GM12878 (cell line): Measurements from ENCODE around the gene BIN1. TPM values are rescaled to one million over a fixed set of nuclear protein-coding genes. Genes with fewer than 3 reads are reported as not detected.

Experiments used
- ATAC-seq: fragments of 200-7000 bp; cut with Tn5 transposase; 3 replicates; pipeline ENCODE4 v1.9.1; 2020; ENCODE audit warnings: mild to moderate bottlenecking, moderate library complexity
- BruUV-seq: library from RNA; stranded (reverse); fragments of 400-500 nt; replicated peaks from 2 replicates; lab custom pipeline; 2021; lab: Mats Ljungman, UMichigan
- CTCF ChIA-PET: fragments of 300-600 bp; sonication (Branson Sonifier 250); formaldehyde crosslinking; extraction: SDS; loops from one replicate; lab custom pipeline; 2021; ENCODE audit warnings: inconsistent platforms; lab: Yijun Ruan, JAX
- POLR2A ChIA-PET: fragments of 350-600 bp; formaldehyde crosslinking; extraction: SDS; loops from one replicate; lab custom pipeline; 2021; ENCODE audit warnings: inconsistent platforms; lab: Charles Lee
- RAD21 ChIA-PET: fragments of 300-600 bp; sonication (Branson Sonifier 250); formaldehyde crosslinking; loops from one replicate; lab custom pipeline; 2023; ENCODE audit warnings: antibody characterized with exemption; ENCODE audit not compliant: unreplicated experiment; lab: Charles Lee
- SMC1A ChIA-PET: fragments of 300-600 bp; sonication (Branson Sonifier 250); formaldehyde crosslinking; loops from one replicate; lab custom pipeline; 2023; ENCODE audit not compliant: unreplicated experiment, uncharacterized antibody; lab: Charles Lee
- DNase-seq: peaks from one replicate; pipeline ENCODE4 v3.0.0-alpha.2; 2011; ENCODE audit warnings: low read depth, low spot score
- FAIRE-seq: peaks from 3 replicates; lab custom pipeline; 2011; peaks lifted over from hg19 to GRCh38; lab: Jason Lieb, UNC
- H2AFZ ChIP-seq: 2 replicates; pipeline ENCODE4 v1.6.0; 2011; ENCODE audit warnings: low read depth, low read length, control low read depth; ENCODE audit not compliant: control insufficient read depth
- H3K27ac ChIP-seq: 2 replicates; pipeline ENCODE4 v1.5.1; 2011; ENCODE audit warnings: control low read depth; ENCODE audit not compliant: control insufficient read depth, insufficient read depth
- H3K27me3 ChIP-seq, 2 experiments: replicated peaks in 1 of 2; 2 replicates each; pipeline versions ENCODE4 v1.6.0 to v1.6.1; 2011; ENCODE audit warnings: low read length in 1 of 2; ENCODE audit not compliant: control insufficient read depth in 2 of 2, insufficient read depth in 2 of 2
- H3K36me3 ChIP-seq, 2 experiments: 2 replicates each; pipeline ENCODE4 v1.5.1; 2011; ENCODE audit warnings: low read length in 1 of 2; ENCODE audit not compliant: control insufficient read depth in 2 of 2, insufficient read depth in 2 of 2
- H3K4me1 ChIP-seq: 2 replicates; pipeline ENCODE4 v1.6.1; 2011; ENCODE audit warnings: mild to moderate bottlenecking, low read length, moderate library complexity, mixed read lengths; ENCODE audit not compliant: control insufficient read depth, insufficient read depth
- H3K4me2 ChIP-seq: 2 replicates; pipeline ENCODE4 v1.6.0; 2011; ENCODE audit warnings: control low read depth; ENCODE audit not compliant: control insufficient read depth, insufficient read depth
- H3K4me3 ChIP-seq: fragments of 200-600 bp; sonication (generic); 2 replicates; pipeline ENCODE4 v1.5.1; 2016
- H3K79me2 ChIP-seq: 2 replicates; pipeline ENCODE4 v1.6.0; 2011; ENCODE audit warnings: low read length; ENCODE audit not compliant: control insufficient read depth, insufficient read depth
- H3K9ac ChIP-seq: 2 replicates; pipeline ENCODE4 v1.8.0; 2011; ENCODE audit warnings: low read length, control low read depth, mixed read lengths; ENCODE audit not compliant: control insufficient read depth, insufficient read depth
- H3K9me3 ChIP-seq: replicated peaks from 3 replicates; pipeline ENCODE4 v1.5.1; 2011; ENCODE audit warnings: mild to moderate bottlenecking, low read length; ENCODE audit not compliant: control insufficient read depth, insufficient read depth
- H4K20me1 ChIP-seq: 2 replicates; pipeline ENCODE4 v1.6.0; 2011; ENCODE audit not compliant: control insufficient read depth, insufficient read depth
- BCL3 ChIP-seq: IDR thresholded peaks from 2 replicates; pipeline ENCODE4 v1.6.1; 2011; ENCODE audit warnings: borderline replicate concordance, low read depth, mild to moderate bottlenecking, moderate library complexity, low read length; ENCODE audit not compliant: insufficient read depth, poor library complexity, severe bottlenecking
- EZH2 ChIP-seq: IDR thresholded peaks from 2 replicates; pipeline ENCODE4 v1.6.1; 2012; ENCODE audit warnings: low read depth, mild to moderate bottlenecking, control low read depth, inconsistent platforms, low read length, borderline replicate concordance; ENCODE audit not compliant: control insufficient read depth
- KDM1A ChIP-seq: fragments of 200-600 bp; sonication (generic); IDR thresholded peaks from 2 replicates; pipeline ENCODE4 v1.6.1; 2016; ENCODE audit warnings: borderline replicate concordance
- KLF5 ChIP-seq: fragments of 450-650 bp; IDR thresholded peaks from 2 replicates; pipeline ENCODE4 v1.6.1; 2014; ENCODE audit warnings: mild to moderate bottlenecking; ENCODE audit not compliant: partially characterized antibody
- PKNOX1 ChIP-seq: fragments of 450-650 bp; IDR thresholded peaks from 2 replicates; pipeline ENCODE4 v1.6.1; 2016; ENCODE audit warnings: mild to moderate bottlenecking
- POU2F2 ChIP-seq: IDR thresholded peaks from 3 replicates; pipeline ENCODE4 v1.6.1; 2011; ENCODE audit warnings: low read depth, mild to moderate bottlenecking, low read length, borderline replicate concordance
- RB1 ChIP-seq: fragments of 450-650 bp; formaldehyde crosslinking; IDR thresholded peaks from 2 replicates; pipeline ENCODE4 v1.6.1; 2017; ENCODE audit warnings: mild to moderate bottlenecking, borderline replicate concordance
- TAF1 ChIP-seq: IDR thresholded peaks from 2 replicates; pipeline ENCODE4 v1.6.1; 2011; ENCODE audit warnings: mild to moderate bottlenecking, low read depth, low read length, borderline replicate concordance
- TCF7 ChIP-seq: IDR thresholded peaks from 2 replicates; pipeline ENCODE4 v1.6.1; 2014; ENCODE audit warnings: antibody characterized with exemption, borderline replicate concordance
- ZNF207 ChIP-seq: fragments of 450-650 bp; IDR thresholded peaks from 2 replicates; pipeline ENCODE4 v1.6.1; 2014; ENCODE audit warnings: antibody characterized with exemption, mild to moderate bottlenecking, borderline replicate concordance
- ZNF622 ChIP-seq: fragments of 450-650 bp; IDR thresholded peaks from 2 replicates; pipeline ENCODE4 v1.6.1; 2017; ENCODE audit warnings: mild to moderate bottlenecking, inconsistent platforms
- WGBS: methylation state at CpG from one replicate; pipeline ENCODE4 v1.1.6; 2016; ENCODE audit warnings: low lambda C conversion rate; ENCODE audit not compliant: insufficient replicate concordance, insufficient coverage; ENCODE audit errors: missing lambda C conversion rate; 5-methylcytosine and 5-hydroxymethylcytosine counted together
- in situ Hi-C: fragments of 300-500 bp; cut with MboI; formaldehyde crosslinking; loops from 9 replicates; pipeline ENCODE4 v1.14.3; 2018; ENCODE audit warnings: mixed read lengths
- intact Hi-C: fragments of 100-400 bp; cut with micrococcal nuclease; formaldehyde crosslinking; loops from one replicate; pipeline ENCODE4 v1.14.2; 2022; ENCODE audit not compliant: unreplicated experiment
- polyA plus RNA-seq, 11 experiments: library from polyadenylated mRNA; depleted of rRNA in 4 of 11; unstranded in 6 of 11; stranded (reverse) in 5 of 11; fragments of >200 nt; fragmentation: Nextera tagmentation in 4 of 11; fragmentation: Illumina TruSeq in 1 of 11; extraction: Ambion mirVana in 4 of 11; extraction: Trizol in 1 of 11; gene quantifications; 1 replicate in 1 of 11; 2 replicates in 10 of 11; pipeline versions ENCODE4 v1.2.1 to v1.2.3, GENCODE V29; 2011 to 2016; ENCODE audit warnings: inconsistent platforms in 2 of 11, missing spikeins in 2 of 11, low read depth in 1 of 11
- total RNA-seq, 4 experiments: library from RNA; depleted of rRNA in 3 of 4; stranded (reverse); fragments of >200 nt in 3 of 4; fragmentation: Illumina TruSeq in 1 of 4; extraction: Trizol in 1 of 4; gene quantifications; 2 replicates each; pipeline versions ENCODE4 v1.2.1 to v1.2.3, GENCODE V29; 2013 to 2021
- TF ChIP-seq, protein P1 (sequence below): fragments of 150-350 bp; IDR thresholded peaks from 2 replicates; pipeline ENCODE4 v1.6.1; 2016; ENCODE audit warnings: low read depth, low read length
- TF ChIP-seq, protein P2 (sequence below): fragments of 450-650 bp; formaldehyde crosslinking; IDR thresholded peaks from 2 replicates; pipeline ENCODE4 v1.4.0; 2022; ENCODE audit warnings: mild to moderate bottlenecking, moderate library complexity

The BIN1 gene
- total and polyA plus RNA-seq, 10 of the 15 experiments (the other 5 are each of a cell fraction or from before 2014, with no cell fraction given): 0.32 to 21.3 (median 11.2) TPM

- TF ChIP-seq ZNF622 (no peak), TCF7 (no peak)
- TF ChIP-seq, protein P1, sequence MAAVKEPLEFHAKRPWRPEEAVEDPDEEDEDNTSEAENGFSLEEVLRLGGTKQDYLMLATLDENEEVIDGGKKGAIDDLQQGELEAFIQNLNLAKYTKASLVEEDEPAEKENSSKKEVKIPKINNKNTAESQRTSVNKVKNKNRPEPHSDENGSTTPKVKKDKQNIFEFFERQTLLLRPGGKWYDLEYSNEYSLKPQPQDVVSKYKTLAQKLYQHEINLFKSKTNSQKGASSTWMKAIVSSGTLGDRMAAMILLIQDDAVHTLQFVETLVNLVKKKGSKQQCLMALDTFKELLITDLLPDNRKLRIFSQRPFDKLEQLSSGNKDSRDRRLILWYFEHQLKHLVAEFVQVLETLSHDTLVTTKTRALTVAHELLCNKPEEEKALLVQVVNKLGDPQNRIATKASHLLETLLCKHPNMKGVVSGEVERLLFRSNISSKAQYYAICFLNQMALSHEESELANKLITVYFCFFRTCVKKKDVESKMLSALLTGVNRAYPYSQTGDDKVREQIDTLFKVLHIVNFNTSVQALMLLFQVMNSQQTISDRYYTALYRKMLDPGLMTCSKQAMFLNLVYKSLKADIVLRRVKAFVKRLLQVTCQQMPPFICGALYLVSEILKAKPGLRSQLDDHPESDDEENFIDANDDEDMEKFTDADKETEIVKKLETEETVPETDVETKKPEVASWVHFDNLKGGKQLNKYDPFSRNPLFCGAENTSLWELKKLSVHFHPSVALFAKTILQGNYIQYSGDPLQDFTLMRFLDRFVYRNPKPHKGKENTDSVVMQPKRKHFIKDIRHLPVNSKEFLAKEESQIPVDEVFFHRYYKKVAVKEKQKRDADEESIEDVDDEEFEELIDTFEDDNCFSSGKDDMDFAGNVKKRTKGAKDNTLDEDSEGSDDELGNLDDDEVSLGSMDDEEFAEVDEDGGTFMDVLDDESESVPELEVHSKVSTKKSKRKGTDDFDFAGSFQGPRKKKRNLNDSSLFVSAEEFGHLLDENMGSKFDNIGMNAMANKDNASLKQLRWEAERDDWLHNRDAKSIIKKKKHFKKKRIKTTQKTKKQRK: no peak
These were observed 51.8 kb downstream of the BIN1 start (continued) for GRCh38 chr2:127054996-127055785.

DNA sequence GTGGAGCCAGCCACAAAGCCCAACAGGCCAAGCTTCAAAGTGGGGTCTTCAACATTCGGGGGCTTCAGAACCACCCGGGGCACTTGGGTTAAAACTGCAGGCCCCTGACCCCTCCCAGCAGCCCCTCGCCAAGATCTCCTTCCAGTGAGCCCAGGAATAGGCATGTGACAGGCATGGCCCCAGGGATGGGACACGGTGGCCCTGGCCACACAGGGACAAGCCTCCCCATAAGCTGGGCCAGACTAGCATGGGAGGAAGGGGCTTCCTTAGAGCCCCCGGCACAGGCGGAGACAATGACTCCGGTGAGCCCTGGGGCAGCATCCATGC lies 52.4 kb downstream of the BIN1 start:
- ChIA-PET CTCF (no interaction called here), RAD21 (no interaction called here), SMC1A (no interaction called here), POLR2A (no interaction called here)
- FAIRE-seq (no peak), ATAC-seq (no peak), DNase-seq (no peak)
- Histone ChIP-seq H4K20me1 (no peaks in the 10 kb centered on the region), H3K27me3 (no peaks in the 10 kb centered on the region), H3K4me1 (no peaks in the 10 kb centered on the region), H3K4me3 (no peak overlapping the region), H3K79me2 (no peaks in the 10 kb centered on the region), H3K9ac (no peak overlapping the region), H2AFZ (no peak overlapping the region), H3K27ac (no peak overlapping the region), H3K36me3 (no peaks in the 10 kb centered on the region), H3K4me2 (no peak overlapping the region), H3K9me3 (no peaks in the 10 kb centered on the region)
- WGBS: 43% methylated on average over 7 of the region's 7 CpGs
- intact Hi-C loops: loop anchor here (10.0 kb wide), 1 partner anchor 170 kb away; no protein-coding TSS in a partner anchor
- BruUV-seq: no TSS peak
- in situ Hi-C loops: no loop called here
- TF ChIP-seq POU2F2 (no peak), RB1 (no peak), ZNF207 (no peak), EZH2 (no peak), KLF5 (no peak), TAF1 (no peak), PKNOX1 (no peak), BCL3 (no peak), KDM1A (no peak)
- TF ChIP-seq, protein P2, sequence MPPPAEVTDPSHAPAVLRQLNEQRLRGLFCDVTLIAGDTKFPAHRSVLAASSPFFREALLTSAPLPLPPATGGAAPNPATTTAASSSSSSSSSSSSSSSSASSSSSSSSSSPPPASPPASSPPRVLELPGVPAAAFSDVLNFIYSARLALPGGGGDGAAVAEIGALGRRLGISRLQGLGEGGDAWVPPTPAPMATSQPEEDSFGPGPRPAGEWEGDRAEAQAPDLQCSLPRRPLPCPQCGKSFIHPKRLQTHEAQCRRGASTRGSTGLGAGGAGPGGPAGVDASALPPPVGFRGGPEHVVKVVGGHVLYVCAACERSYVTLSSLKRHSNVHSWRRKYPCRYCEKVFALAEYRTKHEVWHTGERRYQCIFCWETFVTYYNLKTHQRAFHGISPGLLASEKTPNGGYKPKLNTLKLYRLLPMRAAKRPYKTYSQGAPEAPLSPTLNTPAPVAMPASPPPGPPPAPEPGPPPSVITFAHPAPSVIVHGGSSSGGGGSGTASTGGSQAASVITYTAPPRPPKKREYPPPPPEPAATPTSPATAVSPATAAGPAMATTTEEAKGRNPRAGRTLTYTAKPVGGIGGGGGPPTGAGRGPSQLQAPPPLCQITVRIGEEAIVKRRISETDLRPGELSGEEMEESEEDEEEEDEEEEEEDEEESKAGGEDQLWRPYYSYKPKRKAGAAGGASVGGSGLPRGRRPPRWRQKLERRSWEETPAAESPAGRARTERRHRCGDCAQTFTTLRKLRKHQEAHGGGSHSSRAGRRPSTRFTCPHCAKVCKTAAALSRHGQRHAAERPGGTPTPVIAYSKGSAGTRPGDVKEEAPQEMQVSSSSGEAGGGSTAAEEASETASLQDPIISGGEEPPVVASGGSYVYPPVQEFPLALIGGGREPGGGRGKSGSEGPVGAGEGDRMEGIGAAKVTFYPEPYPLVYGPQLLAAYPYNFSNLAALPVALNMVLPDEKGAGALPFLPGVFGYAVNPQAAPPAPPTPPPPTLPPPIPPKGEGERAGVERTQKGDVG (CRISPR knock-in tag): no peak
